HL-60 (cell line): ENCODE results near the gene DMC1.
A peak's percentile ranks its signal among the peaks of the same experiment; 100 is the strongest.

ENCODE experiments used
- DNase-seq, 2 experiments: peaks; one replicate each; pipeline ENCODE4 v3.0.0-alpha.2; 2010 to 2020; ENCODE audit warnings: low read depth in 1 of 2, low spot score in 1 of 2
- H3K27ac ChIP-seq: fragments of 250-450 bp; sonication (Bioruptor Pico); replicated peaks from 2 replicates; pipeline ENCODE4 v1.5.1; 2020; ENCODE audit warnings: mild to moderate bottlenecking, moderate library complexity
- H3K27me3 ChIP-seq: fragments of 250-450 bp; sonication (Bioruptor Pico); 2 replicates; pipeline ENCODE4 v1.5.1; 2021; ENCODE audit warnings: mild to moderate bottlenecking, moderate library complexity; ENCODE audit not compliant: insufficient read depth, poor library complexity, severe bottlenecking
- H3K4me3 ChIP-seq: replicated peaks from 2 replicates; pipeline ENCODE4 v1.5.1; 2011; ENCODE audit warnings: mild to moderate bottlenecking, control low read depth, low read length; ENCODE audit not compliant: insufficient read depth
- CTCF ChIP-seq: IDR thresholded peaks from one replicate; pipeline ENCODE4 v1.5.1; 2011; ENCODE audit warnings: low read length, control low read depth, inconsistent platforms; ENCODE audit not compliant: insufficient read depth
- GABPA ChIP-seq: IDR thresholded peaks from 2 replicates; pipeline ENCODE4 v1.6.1; 2012; ENCODE audit warnings: low read depth
- POLR2AphosphoS5 ChIP-seq: IDR thresholded peaks from 2 replicates; pipeline ENCODE4 v1.6.1; 2012; ENCODE audit warnings: low read depth
- SPI1 ChIP-seq: IDR thresholded peaks from 2 replicates; pipeline ENCODE4 v1.6.1; 2012; ENCODE audit warnings: low read depth, mild to moderate bottlenecking, borderline replicate concordance
- TF ChIP-seq, protein P1 (sequence below): IDR thresholded peaks from 2 replicates; pipeline ENCODE4 v1.6.1; 2012; ENCODE audit warnings: low read depth; ENCODE audit not compliant: insufficient replicate concordance

The DMC1 gene

DNA sequence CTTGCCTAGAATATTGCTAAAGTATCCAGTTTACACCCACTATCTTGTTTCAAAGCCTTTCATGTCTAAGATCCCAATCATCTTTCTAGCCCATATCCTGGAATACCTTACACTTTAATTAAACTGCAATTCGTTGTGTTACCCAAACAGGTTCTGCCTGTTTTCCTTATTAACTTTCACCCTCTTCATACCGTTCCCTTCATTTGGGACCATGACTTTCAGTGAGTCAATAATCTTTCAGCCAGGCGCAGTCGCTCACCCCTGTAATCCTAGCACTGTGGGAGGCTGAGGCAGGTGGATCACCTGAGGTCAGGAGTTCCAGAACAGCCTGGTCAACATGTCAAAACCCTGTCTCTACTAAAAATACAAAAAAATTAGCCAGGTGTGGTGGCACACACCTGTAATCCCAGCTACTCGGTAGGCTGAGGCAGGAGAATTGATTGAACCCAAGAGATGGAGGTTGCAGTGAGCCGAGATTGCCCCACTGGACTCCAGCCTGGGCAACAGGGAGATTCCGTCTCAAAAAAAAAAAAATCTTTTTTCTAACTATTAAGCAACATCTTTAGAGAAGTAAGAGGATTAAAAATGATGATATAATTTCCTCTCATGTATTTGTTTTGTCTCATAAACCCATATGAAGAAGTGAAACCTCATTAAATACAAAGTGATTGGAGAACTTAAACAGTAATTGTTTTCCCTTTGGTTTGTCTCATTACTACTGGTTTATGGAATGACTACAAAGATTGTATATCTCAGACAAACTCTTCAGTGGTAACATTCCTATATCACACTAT lies 20.7 kb downstream of the DMC1 start:
- peak in 1 of 2 experiments; percentile 11 for DNase-seq

GRCh38 chr22:38540701-38541100 lies 29.3 kb downstream of the DMC1 start:
- no peak for DNase-seq
- no peaks in the 10 kb centered on the region for H3K27me3 ChIP-seq
- H3K4me3 ChIP-seq, result no peak overlapping the region
- no peak for TF ChIP-seq SPI1
- TF ChIP-seq, protein P1, sequence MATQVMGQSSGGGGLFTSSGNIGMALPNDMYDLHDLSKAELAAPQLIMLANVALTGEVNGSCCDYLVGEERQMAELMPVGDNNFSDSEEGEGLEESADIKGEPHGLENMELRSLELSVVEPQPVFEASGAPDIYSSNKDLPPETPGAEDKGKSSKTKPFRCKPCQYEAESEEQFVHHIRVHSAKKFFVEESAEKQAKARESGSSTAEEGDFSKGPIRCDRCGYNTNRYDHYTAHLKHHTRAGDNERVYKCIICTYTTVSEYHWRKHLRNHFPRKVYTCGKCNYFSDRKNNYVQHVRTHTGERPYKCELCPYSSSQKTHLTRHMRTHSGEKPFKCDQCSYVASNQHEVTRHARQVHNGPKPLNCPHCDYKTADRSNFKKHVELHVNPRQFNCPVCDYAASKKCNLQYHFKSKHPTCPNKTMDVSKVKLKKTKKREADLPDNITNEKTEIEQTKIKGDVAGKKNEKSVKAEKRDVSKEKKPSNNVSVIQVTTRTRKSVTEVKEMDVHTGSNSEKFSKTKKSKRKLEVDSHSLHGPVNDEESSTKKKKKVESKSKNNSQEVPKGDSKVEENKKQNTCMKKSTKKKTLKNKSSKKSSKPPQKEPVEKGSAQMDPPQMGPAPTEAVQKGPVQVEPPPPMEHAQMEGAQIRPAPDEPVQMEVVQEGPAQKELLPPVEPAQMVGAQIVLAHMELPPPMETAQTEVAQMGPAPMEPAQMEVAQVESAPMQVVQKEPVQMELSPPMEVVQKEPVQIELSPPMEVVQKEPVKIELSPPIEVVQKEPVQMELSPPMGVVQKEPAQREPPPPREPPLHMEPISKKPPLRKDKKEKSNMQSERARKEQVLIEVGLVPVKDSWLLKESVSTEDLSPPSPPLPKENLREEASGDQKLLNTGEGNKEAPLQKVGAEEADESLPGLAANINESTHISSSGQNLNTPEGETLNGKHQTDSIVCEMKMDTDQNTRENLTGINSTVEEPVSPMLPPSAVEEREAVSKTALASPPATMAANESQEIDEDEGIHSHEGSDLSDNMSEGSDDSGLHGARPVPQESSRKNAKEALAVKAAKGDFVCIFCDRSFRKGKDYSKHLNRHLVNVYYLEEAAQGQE, result no peak
- H3K27ac ChIP-seq, result no peak overlapping the region

More for the DNA sequence above, 20.7 kb downstream of the DMC1 start:
- TF ChIP-seq SPI1, result no peak
- TF ChIP-seq, protein P1, result no peak
- TF ChIP-seq GABPA, result no peak
- TF ChIP-seq POLR2AphosphoS5, result no peak
- no peak for TF ChIP-seq CTCF
- no peak overlapping the region for H3K4me3 ChIP-seq
- H3K27ac ChIP-seq, result no peak overlapping the region
- no peaks in the 10 kb centered on the region for H3K27me3 ChIP-seq

DNA sequence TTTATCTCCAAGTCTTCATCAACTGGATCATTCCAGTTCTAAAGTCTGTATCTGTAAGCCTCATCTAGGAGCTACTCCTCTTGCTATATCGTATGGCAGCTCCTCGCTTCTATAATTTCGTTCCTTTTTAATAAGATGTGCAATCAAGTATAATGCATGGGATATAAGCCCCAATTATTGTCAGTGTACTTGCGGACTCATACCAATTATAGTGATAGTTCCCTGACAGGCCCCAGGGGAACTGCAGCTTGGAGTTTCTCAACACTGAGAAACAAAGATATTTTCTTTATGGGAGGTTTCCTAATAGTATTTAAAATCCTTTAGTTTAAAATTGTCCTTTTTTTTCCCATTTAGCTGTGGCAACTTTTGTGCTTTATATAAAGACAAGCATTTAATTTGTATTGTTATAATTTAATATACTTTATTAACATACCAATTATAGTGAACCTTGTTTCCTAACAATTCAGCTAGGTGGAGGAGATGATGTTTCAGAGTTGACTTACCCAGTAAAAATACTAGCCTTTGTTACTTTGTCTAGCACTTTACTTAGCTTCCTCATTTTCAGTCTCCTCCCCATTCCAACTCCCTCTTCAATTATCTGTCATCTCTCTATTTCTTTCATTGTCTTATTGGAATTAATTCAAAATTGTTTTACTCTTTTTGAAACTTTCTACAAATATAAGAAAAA lies 38.6 kb downstream of the DMC1 start:
- no peak for TF ChIP-seq GABPA
- no peak for TF ChIP-seq CTCF
- TF ChIP-seq POLR2AphosphoS5, result no peak
- TF ChIP-seq SPI1, result no peak
- TF ChIP-seq, protein P1, result no peak
- Histone ChIP-seq H3K27ac (peak overlapping the region; percentile 72), H3K27me3 (no peaks in the 10 kb centered on the region), H3K4me3 (peak overlapping the region; percentile 20)
- DNase-seq, result peak in 1 of 2 experiments; percentile 20
